ENCODE data around the gene ZNF341. TPM values are rescaled to one million over a fixed set of nuclear protein-coding genes. Genes with fewer than 3 reads are reported as not detected.
A peak's percentile ranks its signal among the peaks of the same experiment; 100 is the strongest.

ZNF341 gene
- total RNA-seq, 1 donor from 2014 or later: 4.2 TPM

DNA sequence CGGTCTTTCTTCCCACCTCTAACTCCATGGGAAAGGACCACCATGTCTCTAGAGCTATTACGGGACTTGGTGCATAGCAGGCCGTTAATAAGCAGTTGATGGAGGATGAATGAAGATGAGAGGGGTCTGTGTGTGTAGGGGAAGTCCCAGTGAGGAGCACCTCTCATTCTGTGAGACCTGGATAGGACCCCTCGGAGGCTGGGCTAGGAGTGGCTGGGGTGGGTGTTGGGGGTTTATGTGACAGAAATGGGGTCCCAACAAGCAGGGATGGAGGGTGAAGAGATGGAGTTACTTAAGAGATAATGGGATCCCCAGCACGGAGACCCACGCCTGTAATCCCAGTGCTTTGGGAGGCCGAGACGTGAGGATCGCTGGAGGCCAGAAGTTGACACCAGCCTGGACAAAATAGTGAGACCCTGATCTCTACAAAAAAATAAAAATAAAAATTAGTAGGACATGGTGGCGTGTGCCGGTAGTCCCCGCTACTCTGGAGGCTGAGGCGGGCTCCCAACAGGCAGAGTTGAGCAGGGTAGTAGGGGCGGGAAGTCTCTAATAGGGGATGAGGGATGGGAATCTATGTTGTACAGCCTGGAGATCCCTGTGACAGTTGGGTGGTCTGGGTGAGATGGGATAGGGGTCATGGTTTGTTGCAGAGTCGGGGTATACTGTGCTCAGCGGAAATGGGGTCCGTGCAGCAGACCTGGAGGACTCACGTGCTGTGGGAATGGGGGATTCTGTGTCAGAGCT lies 677 bp upstream of the ZNF341 start:
- intact Hi-C loops (cut with DNase I): loop anchor here (10.0 kb wide), 1 partner anchor 56 kb away; the partner anchor contains the start of gene NECAB3
- H3K27ac ChIP-seq: peak overlapping the region; percentile 91
- peak overlapping the region; percentile 49 to 58 for H3K4me3 ChIP-seq
- peaks cover 2% of the 10 kb centered on the region for H3K9me3 ChIP-seq
- H3K36me3 ChIP-seq: no peaks in the 10 kb centered on the region
- TF ChIP-seq, protein P1, sequence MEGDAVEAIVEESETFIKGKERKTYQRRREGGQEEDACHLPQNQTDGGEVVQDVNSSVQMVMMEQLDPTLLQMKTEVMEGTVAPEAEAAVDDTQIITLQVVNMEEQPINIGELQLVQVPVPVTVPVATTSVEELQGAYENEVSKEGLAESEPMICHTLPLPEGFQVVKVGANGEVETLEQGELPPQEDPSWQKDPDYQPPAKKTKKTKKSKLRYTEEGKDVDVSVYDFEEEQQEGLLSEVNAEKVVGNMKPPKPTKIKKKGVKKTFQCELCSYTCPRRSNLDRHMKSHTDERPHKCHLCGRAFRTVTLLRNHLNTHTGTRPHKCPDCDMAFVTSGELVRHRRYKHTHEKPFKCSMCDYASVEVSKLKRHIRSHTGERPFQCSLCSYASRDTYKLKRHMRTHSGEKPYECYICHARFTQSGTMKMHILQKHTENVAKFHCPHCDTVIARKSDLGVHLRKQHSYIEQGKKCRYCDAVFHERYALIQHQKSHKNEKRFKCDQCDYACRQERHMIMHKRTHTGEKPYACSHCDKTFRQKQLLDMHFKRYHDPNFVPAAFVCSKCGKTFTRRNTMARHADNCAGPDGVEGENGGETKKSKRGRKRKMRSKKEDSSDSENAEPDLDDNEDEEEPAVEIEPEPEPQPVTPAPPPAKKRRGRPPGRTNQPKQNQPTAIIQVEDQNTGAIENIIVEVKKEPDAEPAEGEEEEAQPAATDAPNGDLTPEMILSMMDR (IDR thresholded peaks at IDR 0.05): no peak
- TF ChIP-seq POLR2A (IDR thresholded peaks at IDR 0.05) (no peak), POLR2AphosphoS5 (IDR thresholded peaks at IDR 0.05; ENCODE audit: insufficient read depth in 1 of 2, low read depth in 1 of 2) (no peak)
- H3K4me1 ChIP-seq: peaks cover 31% of the 10 kb centered on the region
- no peaks in the 10 kb centered on the region for H3K27me3 ChIP-seq
- DNase-seq (ENCODE audit: extremely low spot score in 2 of 2): no peak

DNA sequence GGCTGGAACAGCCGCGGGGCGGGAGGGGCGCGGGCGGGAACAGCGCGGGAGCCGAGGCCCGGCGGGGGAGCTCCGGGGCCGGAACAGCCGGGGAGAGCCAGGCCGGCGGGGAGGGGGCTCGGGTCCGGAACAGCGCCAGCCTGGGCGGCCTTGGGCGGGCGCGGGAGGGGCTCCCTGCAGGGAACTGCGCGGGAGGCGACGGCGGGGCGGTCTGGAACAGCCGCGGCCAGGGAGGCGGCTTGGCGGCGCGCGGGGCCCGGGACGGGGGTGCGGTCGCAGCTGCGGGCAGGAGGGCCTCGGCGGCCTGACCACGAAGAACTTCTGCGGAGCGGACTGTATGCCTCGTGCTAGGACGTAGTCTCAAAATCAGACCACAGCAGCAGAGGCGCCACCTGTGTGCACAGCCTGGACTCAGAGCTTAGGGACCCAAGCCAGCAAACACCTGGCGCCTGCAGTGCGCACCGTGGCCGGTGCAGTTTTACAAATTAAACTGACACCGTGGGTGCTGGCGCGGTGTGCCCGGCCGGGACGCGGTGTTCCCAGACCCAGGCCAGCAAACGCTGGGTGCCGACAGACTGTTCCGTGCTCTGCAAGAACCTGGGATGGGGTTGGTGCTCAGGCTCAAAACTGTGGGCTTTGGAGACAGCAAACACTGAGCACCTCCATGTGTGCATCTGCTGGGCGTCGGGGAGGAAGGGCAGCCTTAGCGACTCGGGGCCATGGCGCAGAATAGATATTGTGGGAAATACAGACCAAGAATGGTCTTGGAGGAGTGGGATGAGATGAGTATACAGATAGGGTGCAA lies 572 bp downstream of the ZNF341 start:
- H3K4me1 ChIP-seq: peaks cover 31% of the 10 kb centered on the region
- peak overlapping the region; percentile 91 for H3K27ac ChIP-seq
- peak overlapping the region; percentile 49 to 58 for H3K4me3 ChIP-seq
- intact Hi-C loops (cut with DNase I): loop anchor here (10.0 kb wide), 1 partner anchor 58 kb away; the partner anchor contains the start of gene NECAB3
- peaks cover 11% of the 10 kb centered on the region for H3K9me3 ChIP-seq
- H3K36me3 ChIP-seq: no peaks in the 10 kb centered on the region
- H3K27me3 ChIP-seq: no peaks in the 10 kb centered on the region
- peak in 1 of 2 donors; percentile 87 for DNase-seq (ENCODE audit: extremely low spot score in 2 of 2)
- TF ChIP-seq, protein P1 (IDR thresholded peaks at IDR 0.05): peak in 1 of 3 experiments; percentile 20
- TF ChIP-seq POLR2A (IDR thresholded peaks at IDR 0.05): no peak
- peak in 1 of 2 donors; percentile 41 for TF ChIP-seq POLR2AphosphoS5 (IDR thresholded peaks at IDR 0.05; ENCODE audit: insufficient read depth in 1 of 2, low read depth in 1 of 2)

DNA sequence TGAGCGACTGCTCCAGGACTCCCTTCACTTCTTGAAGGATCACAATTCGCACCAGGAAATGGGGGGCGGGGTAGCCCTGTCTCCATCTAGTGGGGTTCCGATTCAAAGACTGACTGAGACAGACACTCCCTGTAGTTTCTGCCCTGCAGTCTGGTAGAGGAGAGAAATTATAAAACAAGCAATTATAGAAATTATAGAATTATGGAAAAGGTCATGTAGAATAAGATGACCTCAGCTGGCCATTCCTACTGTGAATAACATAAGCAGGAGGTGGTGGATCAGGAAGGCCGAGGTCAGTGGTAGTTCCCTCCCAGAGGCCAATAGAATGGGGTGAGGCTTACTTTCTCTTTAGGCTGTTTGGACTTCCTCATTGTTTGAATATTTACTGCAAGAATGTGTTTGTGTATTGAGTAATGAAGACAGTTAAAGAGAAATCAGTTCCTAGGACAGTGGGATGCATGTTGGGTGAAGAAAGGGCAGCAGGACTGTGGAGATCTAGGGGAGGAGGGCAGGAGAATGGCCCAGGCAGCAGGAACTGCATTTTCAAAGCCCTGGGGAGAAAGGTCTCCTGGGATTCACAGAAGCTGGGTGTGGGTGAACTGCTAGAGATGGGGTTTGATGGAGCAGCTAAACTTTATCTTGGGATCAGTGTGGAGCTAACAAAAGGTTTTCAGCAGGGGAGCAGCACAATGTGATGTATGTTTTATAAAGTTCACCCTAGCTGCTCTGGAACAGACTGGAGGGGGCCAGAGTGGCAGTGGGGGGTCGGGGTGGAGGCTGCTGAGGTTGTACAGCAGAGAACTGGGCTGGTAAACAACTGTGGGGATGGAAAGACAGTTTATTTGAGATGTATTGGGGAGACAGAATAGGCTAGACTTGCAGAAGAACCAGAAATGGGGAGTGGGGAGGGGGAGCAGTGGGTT lies 2.1 kb downstream of the ZNF341 start:
- Histone ChIP-seq H3K4me1 (peaks cover 31% of the 10 kb centered on the region), H3K36me3 (no peaks in the 10 kb centered on the region), H3K9me3 (peaks cover 11% of the 10 kb centered on the region), H3K27me3 (no peaks in the 10 kb centered on the region), H3K27ac (peak overlapping the region; percentile 91), H3K4me3 (no peak overlapping the region)
- no peak for DNase-seq (ENCODE audit: extremely low spot score in 2 of 2)
- intact Hi-C loops (cut with DNase I): loop anchor here (10.0 kb wide), 1 partner anchor 59 kb away; the partner anchor contains the start of gene NECAB3
- TF ChIP-seq POLR2A (IDR thresholded peaks at IDR 0.05) (no peak), POLR2AphosphoS5 (IDR thresholded peaks at IDR 0.05; ENCODE audit: insufficient read depth in 1 of 2, low read depth in 1 of 2) (peak in 1 of 2 donors; percentile 33)
- TF ChIP-seq, protein P1 (IDR thresholded peaks at IDR 0.05): no peak

DNA sequence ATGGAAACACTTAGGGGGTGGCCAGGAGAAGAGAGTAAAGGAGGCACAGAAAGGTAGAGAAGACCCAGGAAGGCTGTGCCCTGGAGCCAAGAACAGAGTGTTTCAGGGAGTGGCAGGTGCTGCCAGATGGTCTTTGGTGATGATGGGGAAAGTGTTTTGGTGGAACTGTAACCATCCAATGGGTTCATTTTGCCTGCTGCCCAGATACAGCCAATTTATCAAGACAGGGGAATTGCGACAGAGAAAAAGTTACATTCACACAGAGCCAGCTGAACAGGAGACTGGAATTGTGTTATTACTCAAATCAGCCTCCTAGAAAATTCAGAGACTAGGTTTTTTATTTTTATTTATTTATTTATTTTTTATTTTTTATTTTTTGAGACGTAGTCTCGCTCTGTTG lies 5.2 kb downstream of the ZNF341 start:
- H3K9me3 ChIP-seq: peaks cover 11% of the 10 kb centered on the region
- no peak for TF ChIP-seq POLR2AphosphoS5 (IDR thresholded peaks at IDR 0.05; ENCODE audit: insufficient read depth in 1 of 2, low read depth in 1 of 2)
- TF ChIP-seq, protein P1 (IDR thresholded peaks at IDR 0.05): no peak
- no peak for TF ChIP-seq POLR2A (IDR thresholded peaks at IDR 0.05)
- DNase-seq (ENCODE audit: extremely low spot score in 2 of 2): no peak
- peaks cover 22% of the 10 kb centered on the region for H3K4me1 ChIP-seq
- no peak overlapping the region for H3K27ac ChIP-seq
- H3K4me3 ChIP-seq: no peak overlapping the region
- intact Hi-C loops (cut with DNase I): loop anchor here (10.0 kb wide), 1 partner anchor 62 kb away; the partner anchor contains the start of gene NECAB3
- H3K36me3 ChIP-seq: no peaks in the 10 kb centered on the region
- H3K27me3 ChIP-seq: no peaks in the 10 kb centered on the region
